ENCODE data around the gene ALDH3B1.

DNA sequence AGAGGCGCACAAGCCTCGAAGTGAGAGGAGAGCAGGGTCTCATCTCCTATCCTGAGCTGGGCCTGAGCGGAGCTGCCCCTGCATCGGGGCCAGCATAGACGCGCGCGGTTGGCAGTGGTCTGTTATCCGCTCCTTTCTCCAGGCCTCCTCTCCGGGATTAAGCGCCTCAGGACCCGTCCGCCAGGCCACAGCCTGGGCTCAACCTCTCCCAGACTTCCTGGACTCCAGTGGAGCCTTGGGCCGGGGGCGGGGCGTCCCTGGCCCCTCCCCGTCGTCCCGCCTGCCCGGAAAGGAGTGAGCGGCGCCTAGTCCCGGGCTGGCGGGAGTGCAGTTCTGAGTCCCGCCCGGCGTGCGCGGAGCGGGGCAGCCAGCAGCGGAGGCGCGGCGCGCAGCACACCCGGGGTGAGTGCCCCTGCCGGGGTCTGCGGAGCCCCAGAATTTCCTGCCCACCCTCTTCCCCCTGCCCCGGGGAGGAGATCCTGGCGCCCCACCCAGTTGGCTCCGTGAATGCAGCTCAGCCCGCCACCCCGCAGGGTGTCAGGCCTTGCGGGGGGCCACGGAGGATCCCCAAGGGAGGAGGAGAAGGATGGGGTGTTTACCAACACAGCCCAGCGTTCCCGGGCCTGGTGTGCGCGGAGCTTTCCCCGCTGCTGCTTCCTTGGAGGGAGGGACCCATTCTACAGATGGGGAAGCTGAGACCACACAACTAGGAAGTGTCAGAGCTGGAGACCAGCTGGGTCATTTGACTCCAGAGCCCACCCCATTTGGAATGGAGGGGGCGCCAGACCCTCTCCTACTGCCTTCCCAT is 28.8 kb downstream of the ALDH3B1 start, which contains the start of gene TCIRG1:
- TF ChIP-seq, protein P1, sequence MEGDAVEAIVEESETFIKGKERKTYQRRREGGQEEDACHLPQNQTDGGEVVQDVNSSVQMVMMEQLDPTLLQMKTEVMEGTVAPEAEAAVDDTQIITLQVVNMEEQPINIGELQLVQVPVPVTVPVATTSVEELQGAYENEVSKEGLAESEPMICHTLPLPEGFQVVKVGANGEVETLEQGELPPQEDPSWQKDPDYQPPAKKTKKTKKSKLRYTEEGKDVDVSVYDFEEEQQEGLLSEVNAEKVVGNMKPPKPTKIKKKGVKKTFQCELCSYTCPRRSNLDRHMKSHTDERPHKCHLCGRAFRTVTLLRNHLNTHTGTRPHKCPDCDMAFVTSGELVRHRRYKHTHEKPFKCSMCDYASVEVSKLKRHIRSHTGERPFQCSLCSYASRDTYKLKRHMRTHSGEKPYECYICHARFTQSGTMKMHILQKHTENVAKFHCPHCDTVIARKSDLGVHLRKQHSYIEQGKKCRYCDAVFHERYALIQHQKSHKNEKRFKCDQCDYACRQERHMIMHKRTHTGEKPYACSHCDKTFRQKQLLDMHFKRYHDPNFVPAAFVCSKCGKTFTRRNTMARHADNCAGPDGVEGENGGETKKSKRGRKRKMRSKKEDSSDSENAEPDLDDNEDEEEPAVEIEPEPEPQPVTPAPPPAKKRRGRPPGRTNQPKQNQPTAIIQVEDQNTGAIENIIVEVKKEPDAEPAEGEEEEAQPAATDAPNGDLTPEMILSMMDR (IDR thresholded peaks at IDR 0.05; ENCODE audit: extremely low read depth in 1 of 2, insufficient read depth in 1 of 2, low read depth in 1 of 2, low read length in 2 of 2) = no peak
- TF ChIP-seq EZH2 (IDR thresholded peaks at IDR 0.05; ENCODE audit: borderline replicate concordance, low read depth, low read length, severe bottlenecking) = no peak

Measured in endothelial cell of umbilical vein (primary cell).